Measurements from ENCODE around the gene PLEKHG4B.

DNA sequence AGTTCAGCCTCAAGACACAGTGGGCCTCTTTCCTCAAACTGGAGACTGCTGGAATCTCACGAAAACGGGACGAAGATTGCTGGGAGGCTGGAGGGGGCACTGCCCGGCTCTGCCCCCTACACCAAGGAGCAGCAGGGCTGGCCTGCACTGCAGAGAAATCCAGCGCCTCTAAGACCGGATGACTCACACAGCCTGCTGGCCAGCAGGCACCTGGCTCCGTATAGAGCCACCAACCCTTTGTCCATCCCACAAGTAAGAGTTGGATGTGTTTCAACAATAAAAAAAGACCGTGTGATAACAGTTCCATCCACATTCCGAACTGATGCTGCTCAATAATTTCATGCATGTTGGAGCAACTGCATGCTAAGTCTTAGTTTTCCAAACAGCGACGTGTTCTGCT is 114.4 kb downstream of the PLEKHG4B start:
- TF ChIP-seq, protein P1, sequence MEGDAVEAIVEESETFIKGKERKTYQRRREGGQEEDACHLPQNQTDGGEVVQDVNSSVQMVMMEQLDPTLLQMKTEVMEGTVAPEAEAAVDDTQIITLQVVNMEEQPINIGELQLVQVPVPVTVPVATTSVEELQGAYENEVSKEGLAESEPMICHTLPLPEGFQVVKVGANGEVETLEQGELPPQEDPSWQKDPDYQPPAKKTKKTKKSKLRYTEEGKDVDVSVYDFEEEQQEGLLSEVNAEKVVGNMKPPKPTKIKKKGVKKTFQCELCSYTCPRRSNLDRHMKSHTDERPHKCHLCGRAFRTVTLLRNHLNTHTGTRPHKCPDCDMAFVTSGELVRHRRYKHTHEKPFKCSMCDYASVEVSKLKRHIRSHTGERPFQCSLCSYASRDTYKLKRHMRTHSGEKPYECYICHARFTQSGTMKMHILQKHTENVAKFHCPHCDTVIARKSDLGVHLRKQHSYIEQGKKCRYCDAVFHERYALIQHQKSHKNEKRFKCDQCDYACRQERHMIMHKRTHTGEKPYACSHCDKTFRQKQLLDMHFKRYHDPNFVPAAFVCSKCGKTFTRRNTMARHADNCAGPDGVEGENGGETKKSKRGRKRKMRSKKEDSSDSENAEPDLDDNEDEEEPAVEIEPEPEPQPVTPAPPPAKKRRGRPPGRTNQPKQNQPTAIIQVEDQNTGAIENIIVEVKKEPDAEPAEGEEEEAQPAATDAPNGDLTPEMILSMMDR (IDR thresholded peaks at IDR 0.05): no peak
- TF ChIP-seq POLR2A (IDR thresholded peaks at IDR 0.05): no peak

Data from thyroid gland (tissue), 4 donors.